BLaER1 treated with 17β-estradiol and CSF1 and Interleukin-3, amounts not matched to agents 10 nM and 100 nM (cell line): ENCODE data around the gene CAMKMT.

Source experiments
- H3K27ac ChIP-seq, 11 experiments: shearing (Covaris generic); formaldehyde crosslinking; 2 replicates each; pipeline ENCODE4 v1.8.1; 2022
- H3K27me3 ChIP-seq, 11 experiments: shearing (Covaris generic); formaldehyde crosslinking; 2 replicates each; pipeline ENCODE4 v1.8.1; 2022
- H3K36me3 ChIP-seq, 11 experiments: shearing (Covaris generic); formaldehyde crosslinking; 2 replicates each; pipeline ENCODE4 v1.8.1; 2022
- H3K4me1 ChIP-seq, 10 experiments: shearing (Covaris generic); formaldehyde crosslinking; 2 replicates each; pipeline ENCODE4 v1.8.1; 2022
- H3K4me2 ChIP-seq, 11 experiments: shearing (Covaris generic); formaldehyde crosslinking; 2 replicates each; pipeline ENCODE4 v1.8.1; 2022
- H3K4me3 ChIP-seq, 10 experiments: shearing (Covaris generic); formaldehyde crosslinking; 2 replicates each; pipeline ENCODE4 v1.8.1; 2022
- H3K9ac ChIP-seq, 11 experiments: shearing (Covaris generic); formaldehyde crosslinking; 2 replicates each; pipeline ENCODE4 v1.8.1; 2022
- H3K9me3 ChIP-seq, 11 experiments: shearing (Covaris generic); formaldehyde crosslinking; replicated peaks in 1 of 11; 2 replicates each; pipeline ENCODE4 v1.8.1; 2022
- H4K20me1 ChIP-seq, 11 experiments: shearing (Covaris generic); formaldehyde crosslinking; 2 replicates each; pipeline ENCODE4 v1.8.1; 2022
- Cebpa-rat ChIP-seq, 11 experiments: shearing (Covaris generic); IDR thresholded peaks; 2 replicates each; pipeline ENCODE4 v1.8.1; 2022

CAMKMT gene

DNA sequence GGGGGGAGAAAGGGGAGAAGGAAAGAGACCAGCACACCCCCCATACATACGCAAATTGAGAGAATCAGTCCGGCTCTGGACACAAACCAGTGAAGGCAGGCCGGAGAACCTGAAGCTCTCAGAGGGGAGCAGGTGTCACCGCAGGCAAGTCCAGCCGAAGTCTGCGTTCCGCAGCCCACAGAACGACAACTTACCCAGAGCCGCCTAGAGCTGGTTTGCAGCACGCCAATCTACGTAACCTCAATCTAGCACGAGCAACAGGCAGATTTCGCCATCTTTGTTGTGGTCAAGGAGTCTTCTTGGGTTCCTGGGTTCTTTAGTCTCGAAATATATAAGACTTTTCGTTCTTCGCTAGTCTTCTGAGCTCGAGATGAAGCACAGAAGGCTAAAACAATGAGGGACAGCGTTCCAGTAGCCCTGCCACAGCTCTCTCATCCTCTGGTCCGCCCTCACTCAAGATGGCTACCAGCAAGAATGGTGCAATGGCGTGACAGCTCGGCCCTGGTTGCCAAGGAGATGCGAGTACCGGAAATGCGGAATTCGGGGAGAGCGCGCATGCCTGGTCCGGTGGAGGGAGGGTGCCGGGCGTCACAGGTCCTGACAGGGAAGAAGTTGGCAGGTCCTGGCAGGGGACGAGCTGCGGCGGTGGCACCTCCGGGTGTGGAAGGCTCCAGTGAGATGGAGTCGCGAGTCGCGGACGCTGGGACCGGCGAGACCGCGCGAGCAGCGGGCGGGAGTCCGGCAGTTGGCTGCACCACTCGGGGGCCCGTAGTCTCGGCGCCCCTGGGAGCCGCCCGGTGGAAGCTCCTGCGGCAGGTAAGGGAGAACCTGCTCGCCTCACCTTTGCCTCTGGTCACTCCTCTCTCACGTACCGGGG, at the start of gene CAMKMT, which contains the start of gene PREPL:
Gene CAMKMT (plus strand): TSS at position 618 of the 877 bp plus-strand sequence.
Gene PREPL (minus strand): TSS at position 165 of the 877 bp plus-strand sequence. CDS start 15,152 bp downstream, outside the sequence.
- Histone ChIP-seq H3K27ac (peak within 1 kb of the TSS; percentile 92 to 100 (median 98)), H4K20me1 (no peaks in the 10 kb centered on the region; a peak in 1 of 22 replicates), H3K27me3 (no peaks in the 10 kb centered on the region), H3K4me2 (peak within 1 kb of the TSS; percentile 83 to 95 (median 91)), H3K4me3 (peak within 1 kb of the TSS; percentile 85 to 99 (median 97)), H3K4me1 (peaks cover 27 to 36% (median 33%) of the 10 kb centered on the region in 10 experiments), H3K9ac (peak within 1 kb of the TSS; percentile 87 to 98 (median 91)), H3K36me3 (peaks cover 0 to 4% (median 0%) of the 10 kb centered on the region in 11 experiments; a peak in 2 of 22 replicates), H3K9me3 (no peaks in the 10 kb centered on the region)
- TF ChIP-seq Cebpa-rat (IDR thresholded peaks at IDR 0.05): peak in 5 of 11 experiments; percentile 56 to 75 (median 63); a peak in 7 of 22 replicates

DNA sequence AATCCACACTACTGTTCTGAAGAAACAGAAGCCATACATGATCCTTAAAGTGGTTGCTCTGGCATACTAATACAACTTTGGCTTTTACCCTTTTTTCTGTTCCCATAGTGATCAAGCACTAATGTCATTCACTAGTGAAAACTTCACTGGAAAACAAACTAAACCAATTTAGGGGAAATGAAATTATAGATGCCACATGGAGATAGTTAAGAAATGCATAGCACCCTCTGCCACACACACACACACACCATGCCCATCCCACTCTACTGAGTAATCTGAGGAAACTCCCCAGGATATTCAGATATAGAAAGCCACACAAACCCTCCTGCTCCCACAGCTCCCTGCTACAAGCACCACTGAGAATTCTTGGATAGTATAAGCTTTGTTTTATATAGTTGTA, 47.4 kb upstream of the CAMKMT start:
- H3K4me2 ChIP-seq: no peak overlapping the region
- H3K36me3 ChIP-seq: peaks cover 19 to 86% (median 45%) of the 10 kb centered on the region in 11 experiments
- H3K4me3 ChIP-seq: no peak overlapping the region
- H4K20me1 ChIP-seq: no peaks in the 10 kb centered on the region
- no peak for TF ChIP-seq Cebpa-rat (IDR thresholded peaks at IDR 0.05)
- peaks cover 24 to 32% (median 26%) of the 10 kb centered on the region in 11 experiments for H3K9me3 ChIP-seq
- no peaks in the 10 kb centered on the region for H3K27me3 ChIP-seq
- peaks cover 0 to 10% (median 0%) of the 10 kb centered on the region in 10 experiments; a peak in 4 of 20 replicates for H3K4me1 ChIP-seq
- no peak overlapping the region for H3K9ac ChIP-seq
- no peak overlapping the region for H3K27ac ChIP-seq

DNA sequence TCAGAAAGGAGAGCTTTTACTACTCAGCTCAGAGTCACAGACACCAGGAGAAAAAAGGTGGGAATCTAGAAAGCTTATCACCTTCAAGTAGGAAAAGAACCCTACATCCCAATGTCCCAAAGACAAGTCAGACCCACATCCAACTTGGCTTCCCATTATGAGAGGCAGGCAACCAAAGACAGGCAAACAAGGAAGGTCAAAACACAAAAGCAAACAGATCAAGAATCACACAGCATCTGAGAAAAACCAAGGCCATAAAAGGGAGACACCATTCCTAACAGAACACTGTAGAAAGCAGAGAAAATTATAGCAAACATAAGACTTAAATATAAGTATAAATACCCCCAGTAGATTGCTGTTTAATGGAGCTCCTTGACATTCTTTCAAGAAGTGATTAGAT, 45.8 kb upstream of the CAMKMT start:
- Histone ChIP-seq H3K27ac (no peak overlapping the region), H3K36me3 (peaks cover 25 to 86% (median 48%) of the 10 kb centered on the region in 11 experiments; a peak in 21 of 22 replicates), H3K9me3 (peaks cover 8 to 16% (median 10%) of the 10 kb centered on the region in 11 experiments), H3K27me3 (no peaks in the 10 kb centered on the region), H3K4me3 (no peak overlapping the region), H3K4me2 (no peak overlapping the region), H3K9ac (no peak overlapping the region), H4K20me1 (no peaks in the 10 kb centered on the region), H3K4me1 (peaks cover 0 to 10% (median 0%) of the 10 kb centered on the region in 10 experiments; a peak in 4 of 20 replicates)
- TF ChIP-seq Cebpa-rat (IDR thresholded peaks at IDR 0.05): no peak

DNA sequence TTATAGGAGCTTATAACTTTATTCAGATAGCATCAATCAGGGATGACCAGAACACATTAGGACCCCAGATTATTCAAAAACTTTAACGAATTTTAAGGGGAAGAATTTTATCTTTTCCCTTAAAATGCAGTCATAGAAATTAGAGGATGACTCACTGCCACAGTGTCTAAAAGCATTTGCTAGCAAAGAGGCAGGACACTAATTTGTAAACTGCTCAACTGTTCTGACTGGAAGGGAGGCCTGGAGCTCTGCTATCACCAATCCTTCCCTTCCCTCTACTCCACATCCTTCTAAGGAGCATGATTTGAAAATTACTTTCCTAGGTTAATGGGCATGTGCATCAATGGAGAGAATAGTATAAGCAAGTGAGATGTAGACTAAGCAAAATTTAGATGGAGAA, 40.9 kb upstream of the CAMKMT start:
- H3K27me3 ChIP-seq: no peaks in the 10 kb centered on the region
- H3K4me1 ChIP-seq: no peaks in the 10 kb centered on the region
- H3K9ac ChIP-seq: no peak overlapping the region
- H4K20me1 ChIP-seq: no peaks in the 10 kb centered on the region
- no peak overlapping the region for H3K4me3 ChIP-seq
- H3K36me3 ChIP-seq: peaks cover 55 to 86% (median 69%) of the 10 kb centered on the region in 11 experiments
- no peaks in the 10 kb centered on the region for H3K9me3 ChIP-seq
- no peak overlapping the region for H3K27ac ChIP-seq
- no peak for TF ChIP-seq Cebpa-rat (IDR thresholded peaks at IDR 0.05)
- H3K4me2 ChIP-seq: no peak overlapping the region

DNA sequence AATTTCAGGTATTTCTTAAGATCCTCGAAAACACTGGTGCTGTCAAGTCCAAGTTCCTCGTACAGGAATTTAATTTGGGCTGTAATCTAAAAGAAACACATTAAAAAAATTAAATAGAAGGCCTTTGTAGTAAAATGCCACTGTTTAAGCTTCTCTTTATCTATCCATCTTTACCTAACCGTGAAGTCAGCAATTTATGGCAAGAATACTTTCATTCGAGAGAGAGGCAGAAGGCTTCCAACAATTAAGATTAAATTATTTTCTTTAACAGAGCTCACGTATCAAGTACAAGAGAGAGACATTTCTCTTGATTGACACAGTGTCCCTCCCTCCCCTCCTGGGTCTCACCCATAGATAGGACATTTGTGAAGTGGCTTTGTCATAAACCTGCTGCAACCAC, 40.4 kb upstream of the CAMKMT start:
- Histone ChIP-seq H3K27me3 (no peaks in the 10 kb centered on the region), H3K27ac (no peak overlapping the region), H3K4me3 (no peak overlapping the region), H3K4me1 (no peaks in the 10 kb centered on the region), H3K9ac (no peak overlapping the region), H4K20me1 (no peaks in the 10 kb centered on the region), H3K4me2 (no peak overlapping the region), H3K9me3 (no peaks in the 10 kb centered on the region), H3K36me3 (peaks cover 52 to 86% (median 70%) of the 10 kb centered on the region in 11 experiments)
- TF ChIP-seq Cebpa-rat (IDR thresholded peaks at IDR 0.05): no peak

GRCh38 chr2:44324971-44325426, 36.7 kb upstream of the CAMKMT start:
- TF ChIP-seq Cebpa-rat (IDR thresholded peaks at IDR 0.05): no peak
- H3K4me1 ChIP-seq: peaks cover 0 to 13% (median 3%) of the 10 kb centered on the region in 10 experiments; a peak in 13 of 20 replicates
- peaks cover 64 to 100% (median 86%) of the 10 kb centered on the region in 11 experiments for H3K36me3 ChIP-seq
- no peaks in the 10 kb centered on the region for H3K9me3 ChIP-seq
- H4K20me1 ChIP-seq: no peaks in the 10 kb centered on the region
- H3K4me2 ChIP-seq: no peak overlapping the region
- H3K4me3 ChIP-seq: no peak overlapping the region
- no peaks in the 10 kb centered on the region for H3K27me3 ChIP-seq
- H3K9ac ChIP-seq: no peak overlapping the region
- H3K27ac ChIP-seq: no peak overlapping the region

DNA sequence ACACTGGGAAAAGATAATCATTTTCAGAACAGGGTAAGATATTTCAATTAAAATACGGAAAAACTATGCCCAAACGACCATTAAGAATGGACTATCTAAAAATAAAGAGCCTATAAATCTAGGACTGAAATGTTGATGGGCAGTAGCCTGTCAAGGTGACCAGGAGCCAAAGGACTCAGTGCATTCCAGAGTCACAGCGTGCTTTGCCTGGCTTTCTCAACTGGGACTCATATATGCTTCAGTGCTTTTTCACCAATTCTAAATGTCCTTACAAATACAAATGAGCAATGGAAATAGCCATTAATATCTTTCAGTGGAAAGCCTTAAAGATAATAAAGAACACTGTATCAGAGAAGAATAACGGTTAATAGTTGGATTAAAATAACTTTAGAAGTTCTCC, 35.9 kb upstream of the CAMKMT start:
- no peak overlapping the region for H3K4me3 ChIP-seq
- peaks cover 57 to 99% (median 79%) of the 10 kb centered on the region in 11 experiments for H3K36me3 ChIP-seq
- H3K4me2 ChIP-seq: no peak overlapping the region

GRCh38 chr2:44326548-44327264, 35.0 kb upstream of the CAMKMT start:
- H3K4me2 ChIP-seq: no peak overlapping the region
- H3K4me1 ChIP-seq: peaks cover 0 to 16% (median 4%) of the 10 kb centered on the region in 10 experiments; a peak in 13 of 20 replicates
- H3K9ac ChIP-seq: no peak overlapping the region
- no peaks in the 10 kb centered on the region for H3K9me3 ChIP-seq
- no peak overlapping the region for H3K4me3 ChIP-seq
- TF ChIP-seq Cebpa-rat (IDR thresholded peaks at IDR 0.05): no peak
- peaks cover 58 to 99% (median 79%) of the 10 kb centered on the region in 11 experiments for H3K36me3 ChIP-seq
- no peaks in the 10 kb centered on the region for H4K20me1 ChIP-seq
- H3K27me3 ChIP-seq: no peaks in the 10 kb centered on the region
- H3K27ac ChIP-seq: no peak overlapping the region

More for the DNA sequence above, 35.9 kb upstream of the CAMKMT start:
- Histone ChIP-seq H3K4me1 (peaks cover 0 to 16% (median 4%) of the 10 kb centered on the region in 10 experiments; a peak in 13 of 20 replicates), H3K27me3 (no peaks in the 10 kb centered on the region), H3K9ac (no peak overlapping the region), H3K27ac (no peak overlapping the region), H3K9me3 (no peaks in the 10 kb centered on the region), H4K20me1 (no peaks in the 10 kb centered on the region)
- TF ChIP-seq Cebpa-rat (IDR thresholded peaks at IDR 0.05): no peak

- Histone ChIP-seq H3K9me3 (no peaks in the 10 kb centered on the region), H3K4me3 (no peak overlapping the region), H3K4me1 (peaks cover 0 to 16% (median 4%) of the 10 kb centered on the region in 10 experiments; a peak in 13 of 20 replicates), H3K9ac (no peak overlapping the region), H3K27me3 (no peaks in the 10 kb centered on the region), H3K27ac (no peak overlapping the region), H4K20me1 (no peaks in the 10 kb centered on the region), H3K4me2 (0 out of 22 replicates have a peak overlapping the region, but pooled peaks of 2 of the 11 experiments have one; percentile 27 to 33), H3K36me3 (peaks cover 51 to 99% (median 69%) of the 10 kb centered on the region in 11 experiments)
- TF ChIP-seq Cebpa-rat (IDR thresholded peaks at IDR 0.05): no peak
Measured at GRCh38 chr2:44328750-44329149, 33.0 kb upstream of the CAMKMT start.
